ENCODE data around the gene ZNF536.

Gene ZNF536

DNA sequence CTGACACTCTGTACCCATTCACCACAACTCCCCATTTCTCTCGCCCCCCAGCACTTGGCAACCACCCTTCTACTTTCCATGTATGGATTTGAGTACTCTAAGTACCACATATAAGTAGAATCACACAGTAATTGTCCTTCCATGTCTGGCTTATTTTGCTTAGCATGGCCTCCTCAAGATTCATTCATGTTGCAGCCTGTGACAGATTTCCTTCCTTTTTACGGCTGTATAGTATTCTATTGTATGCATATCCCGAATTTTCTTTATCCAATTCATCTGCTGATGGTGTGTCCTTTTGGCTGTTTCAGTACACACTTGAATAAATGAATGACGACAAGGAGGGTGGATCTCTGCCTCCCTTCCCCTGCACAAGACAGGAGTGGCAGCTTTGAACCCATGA is 95.1 kb downstream of the ZNF536 start:
- H3K4me3 ChIP-seq (ENCODE audit: low read depth, low read length): no peak overlapping the region
- TF ChIP-seq, protein P1, sequence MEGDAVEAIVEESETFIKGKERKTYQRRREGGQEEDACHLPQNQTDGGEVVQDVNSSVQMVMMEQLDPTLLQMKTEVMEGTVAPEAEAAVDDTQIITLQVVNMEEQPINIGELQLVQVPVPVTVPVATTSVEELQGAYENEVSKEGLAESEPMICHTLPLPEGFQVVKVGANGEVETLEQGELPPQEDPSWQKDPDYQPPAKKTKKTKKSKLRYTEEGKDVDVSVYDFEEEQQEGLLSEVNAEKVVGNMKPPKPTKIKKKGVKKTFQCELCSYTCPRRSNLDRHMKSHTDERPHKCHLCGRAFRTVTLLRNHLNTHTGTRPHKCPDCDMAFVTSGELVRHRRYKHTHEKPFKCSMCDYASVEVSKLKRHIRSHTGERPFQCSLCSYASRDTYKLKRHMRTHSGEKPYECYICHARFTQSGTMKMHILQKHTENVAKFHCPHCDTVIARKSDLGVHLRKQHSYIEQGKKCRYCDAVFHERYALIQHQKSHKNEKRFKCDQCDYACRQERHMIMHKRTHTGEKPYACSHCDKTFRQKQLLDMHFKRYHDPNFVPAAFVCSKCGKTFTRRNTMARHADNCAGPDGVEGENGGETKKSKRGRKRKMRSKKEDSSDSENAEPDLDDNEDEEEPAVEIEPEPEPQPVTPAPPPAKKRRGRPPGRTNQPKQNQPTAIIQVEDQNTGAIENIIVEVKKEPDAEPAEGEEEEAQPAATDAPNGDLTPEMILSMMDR (IDR thresholded peaks at IDR 0.05; ENCODE audit: low read depth, low read length): no peak
- in situ Hi-C loops (cut with HindIII; ENCODE audit: low sequenced_read_pairs): no loop called here
- no peak for DNase-seq (ENCODE audit: low read depth, low spot score)

DNA sequence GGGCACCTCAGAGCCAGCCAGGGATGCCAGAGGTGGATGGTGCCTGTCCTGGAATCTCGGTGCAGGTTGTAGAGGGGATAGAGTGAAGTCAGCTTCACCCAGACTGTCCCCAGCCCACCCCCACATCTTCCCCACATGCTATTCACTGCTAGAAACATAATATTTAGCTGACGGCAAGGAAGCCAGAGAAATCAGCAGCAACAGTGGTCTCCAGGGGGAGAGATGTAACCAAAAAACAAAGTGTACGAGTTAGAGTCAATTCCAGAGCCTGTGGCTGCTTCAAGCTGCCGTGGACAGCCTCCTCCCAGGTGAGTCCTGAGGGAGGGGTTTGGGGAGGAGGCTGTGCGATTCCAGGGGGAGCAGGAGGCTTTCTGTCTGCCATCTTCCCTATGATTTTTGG is 97.6 kb downstream of the ZNF536 start:
- in situ Hi-C loops (cut with HindIII; ENCODE audit: low sequenced_read_pairs): no loop called here
- no peak overlapping the region for H3K4me3 ChIP-seq (ENCODE audit: low read depth, low read length)
- TF ChIP-seq, protein P1 (IDR thresholded peaks at IDR 0.05; ENCODE audit: low read depth, low read length): no peak
- no peak for DNase-seq (ENCODE audit: low read depth, low spot score)

DNA sequence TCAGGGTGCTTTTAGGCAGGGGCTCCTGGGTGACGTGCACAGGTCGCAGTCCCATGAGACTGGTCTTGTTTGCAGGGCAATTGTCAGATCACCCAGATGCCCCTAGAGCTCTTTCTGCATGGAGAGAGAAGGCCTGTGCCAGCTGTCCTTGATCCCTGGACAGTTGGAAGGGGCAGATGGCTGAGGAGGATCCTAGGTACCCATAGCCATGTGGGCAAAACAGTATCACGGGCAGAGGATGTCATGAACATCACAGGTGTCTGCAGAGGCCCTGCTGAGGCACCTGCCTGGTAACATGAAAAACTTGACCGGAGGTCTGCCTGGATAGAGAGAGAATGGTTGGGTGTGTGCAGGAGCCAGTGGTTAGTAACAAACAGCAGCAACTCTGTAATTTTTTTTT is 99.3 kb downstream of the ZNF536 start:
- in situ Hi-C loops (cut with HindIII; ENCODE audit: low sequenced_read_pairs): no loop called here
- DNase-seq (ENCODE audit: low read depth, low spot score): no peak
- H3K4me3 ChIP-seq (ENCODE audit: low read depth, low read length): no peak overlapping the region
- TF ChIP-seq, protein P1 (IDR thresholded peaks at IDR 0.05; ENCODE audit: low read depth, low read length): no peak

DNA sequence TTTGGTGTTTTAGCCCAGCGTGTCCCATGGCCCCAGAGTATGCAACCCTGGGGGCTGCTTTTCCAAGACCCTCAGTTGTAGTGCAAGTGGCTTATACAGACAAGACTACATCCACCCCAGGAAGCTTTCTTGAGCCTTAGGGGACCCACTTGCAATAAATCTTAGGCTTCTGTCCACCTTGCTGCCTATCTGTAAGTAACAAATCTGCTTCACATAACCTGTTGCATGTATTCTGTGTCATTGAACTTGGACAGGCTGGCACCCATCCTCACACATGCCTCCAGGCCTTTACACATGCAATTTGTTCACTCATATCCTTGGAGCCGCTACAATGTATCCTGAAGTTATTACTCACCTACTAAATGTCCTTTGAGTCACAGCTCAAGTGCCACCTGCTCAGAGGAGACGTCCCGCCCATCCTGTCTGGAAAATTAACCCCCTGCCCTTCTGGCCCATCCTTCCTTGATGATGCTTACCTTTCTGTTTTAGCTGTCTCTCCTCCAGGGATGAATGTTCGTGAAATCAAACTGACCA is 101.2 kb downstream of the ZNF536 start:
- TF ChIP-seq, protein P1 (IDR thresholded peaks at IDR 0.05; ENCODE audit: low read depth, low read length): no peak
- DNase-seq (ENCODE audit: low read depth, low spot score): no peak
- no peak overlapping the region for H3K4me3 ChIP-seq (ENCODE audit: low read depth, low read length)
- in situ Hi-C loops (cut with HindIII; ENCODE audit: low sequenced_read_pairs): no loop called here

DNA sequence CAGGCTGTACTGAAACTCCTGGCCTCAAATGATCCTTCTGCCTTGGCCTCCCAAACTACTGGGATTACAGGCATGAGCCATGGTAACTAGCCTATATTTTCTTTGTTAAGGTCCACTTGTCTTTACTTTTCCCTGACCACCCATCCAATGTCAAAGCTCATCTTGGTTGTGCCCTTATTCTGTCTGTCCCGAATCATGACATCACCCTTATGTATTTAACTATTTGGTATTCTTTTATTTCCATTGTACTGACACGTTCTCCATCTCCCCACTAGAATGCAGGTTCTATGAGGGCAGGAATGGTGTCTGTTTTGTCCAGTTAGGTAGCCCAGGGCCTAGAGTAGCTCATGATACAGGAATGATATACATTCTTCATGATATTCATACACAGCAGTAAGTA is 104.8 kb downstream of the ZNF536 start:
- no peak for DNase-seq (ENCODE audit: low read depth, low spot score)
- TF ChIP-seq, protein P1 (IDR thresholded peaks at IDR 0.05; ENCODE audit: low read depth, low read length): no peak
- no peak overlapping the region for H3K4me3 ChIP-seq (ENCODE audit: low read depth, low read length)
- in situ Hi-C loops (cut with HindIII; ENCODE audit: low sequenced_read_pairs): no loop called here

DNA sequence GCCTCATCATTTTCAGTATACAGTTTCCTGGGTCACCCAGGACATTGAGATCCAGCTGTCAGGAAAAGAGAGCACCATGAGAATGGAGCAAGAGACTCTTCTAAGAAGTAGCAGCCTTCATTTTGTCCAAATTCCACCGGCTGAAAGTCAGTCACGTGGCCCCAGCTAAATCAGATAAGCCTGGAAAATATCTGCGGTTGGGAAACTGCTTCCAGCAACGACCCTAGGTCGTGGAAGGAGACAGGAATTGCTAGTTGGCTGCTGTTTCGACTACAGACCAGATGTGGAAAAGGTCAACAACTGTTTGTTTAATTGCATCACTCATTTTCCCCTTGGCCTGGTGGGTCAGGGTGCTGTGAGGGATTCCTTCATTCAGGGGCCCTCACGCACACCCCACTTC is 107.0 kb downstream of the ZNF536 start:
- H3K4me3 ChIP-seq (ENCODE audit: low read depth, low read length): no peak overlapping the region
- no peak for DNase-seq (ENCODE audit: low read depth, low spot score)
- in situ Hi-C loops (cut with HindIII; ENCODE audit: low sequenced_read_pairs): no loop called here
- TF ChIP-seq, protein P1 (IDR thresholded peaks at IDR 0.05; ENCODE audit: low read depth, low read length): no peak

DNA sequence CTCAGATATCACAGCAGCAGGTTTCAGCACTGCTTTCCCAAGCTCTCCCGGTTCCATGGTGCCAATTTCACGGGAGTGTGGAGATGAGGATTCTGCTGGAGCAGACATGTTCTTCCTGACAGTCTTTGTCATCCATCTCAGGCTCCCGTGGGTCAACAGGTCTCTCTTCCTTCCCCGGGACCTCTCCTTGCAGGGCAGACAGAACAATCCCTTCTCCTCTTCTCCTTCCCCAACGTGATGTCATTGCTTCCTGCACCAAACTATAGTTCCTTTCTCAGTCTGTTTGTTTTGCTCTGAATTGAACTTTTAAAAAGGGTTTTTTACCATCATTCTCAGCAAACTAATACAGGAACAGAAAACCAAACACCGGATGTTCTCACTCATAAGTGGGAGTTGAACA is 107.9 kb downstream of the ZNF536 start:
- TF ChIP-seq, protein P1 (IDR thresholded peaks at IDR 0.05; ENCODE audit: low read depth, low read length): no peak

More for the DNA sequence above, 107.9 kb downstream of the ZNF536 start:
- DNase-seq (ENCODE audit: low read depth, low spot score): no peak
- H3K4me3 ChIP-seq (ENCODE audit: low read depth, low read length): no peak overlapping the region
- in situ Hi-C loops (cut with HindIII; ENCODE audit: low sequenced_read_pairs): no loop called here
